Activated T-cell treated with anti-CD3 and anti-CD28 coated beads, Interleukin-2, amount 50 U/mL, for 48 hours (primary cell): ENCODE data around the gene ARHGEF26.

Experiments used
- DNase-seq, 2 experiments: peaks; one replicate each; pipeline ENCODE4 v3.0.0-alpha.2; 2020

The ARHGEF26 gene

DNA sequence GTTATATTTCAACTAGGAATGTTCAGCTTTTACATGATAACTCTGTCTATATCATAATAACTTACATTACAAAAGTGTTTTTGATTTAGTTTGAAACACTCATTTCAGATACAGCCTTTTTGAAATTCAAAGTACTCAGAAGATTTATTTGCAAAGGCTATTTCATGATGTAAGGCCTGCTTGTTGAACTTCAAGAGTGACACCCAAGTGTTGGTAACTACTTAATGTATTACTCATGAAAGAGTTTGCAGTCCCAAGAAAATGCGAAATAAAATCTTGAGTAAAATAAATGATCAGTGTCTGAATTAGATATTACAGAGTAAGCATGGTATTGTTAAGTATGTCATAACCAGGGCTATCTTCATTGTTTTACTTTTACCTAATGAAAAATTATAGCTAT, 35.3 kb downstream of the ARHGEF26 start:
- no peak for DNase-seq

- DNase-seq: no peak
Measured at GRCh38 chr3:154161806-154162205, 40.6 kb downstream of the ARHGEF26 start.

- DNase-seq: no peak
Measured at GRCh38 chr3:154164387-154164786, 43.2 kb downstream of the ARHGEF26 start.

DNA sequence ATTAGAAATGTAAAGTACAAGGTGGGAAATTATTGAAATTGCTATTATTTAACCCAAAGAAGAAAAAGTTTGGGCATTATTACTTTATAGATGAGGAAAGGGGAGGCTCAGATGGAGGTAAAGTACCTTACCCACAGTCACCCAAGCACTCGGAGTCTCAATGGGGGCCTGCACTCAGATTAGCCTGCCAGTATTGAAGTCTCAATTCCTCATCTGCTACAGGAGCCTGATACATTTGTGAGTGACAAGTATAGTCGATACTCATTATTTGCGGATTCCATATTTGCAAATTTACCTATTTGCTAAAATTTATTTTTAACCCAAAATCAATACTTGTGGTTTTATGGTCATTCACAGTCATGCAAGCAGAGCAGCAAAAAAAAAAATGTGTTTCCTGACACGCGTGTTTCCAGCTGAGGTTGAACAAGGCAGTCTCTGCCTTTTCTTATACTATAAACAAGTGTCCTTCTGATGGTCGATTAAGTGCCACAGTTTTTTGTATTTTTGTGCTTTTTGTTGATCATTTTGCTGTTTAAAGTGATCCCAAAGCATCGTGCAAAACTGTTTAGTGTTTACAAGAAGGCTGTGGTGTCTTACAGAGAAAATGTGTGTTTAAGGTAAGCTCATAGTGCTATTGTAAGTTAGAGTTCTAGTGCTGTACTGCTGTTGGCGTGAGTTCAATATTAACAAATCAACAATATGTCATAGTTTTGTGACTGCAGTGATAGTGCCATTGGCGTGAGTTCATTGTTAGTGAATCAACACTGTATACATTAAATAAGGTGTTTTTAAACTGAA, 48.0 kb downstream of the ARHGEF26 start:
- no peak for DNase-seq

GRCh38 chr3:154169796-154170110, 48.6 kb downstream of the ARHGEF26 start:
- DNase-seq: no peak

DNA sequence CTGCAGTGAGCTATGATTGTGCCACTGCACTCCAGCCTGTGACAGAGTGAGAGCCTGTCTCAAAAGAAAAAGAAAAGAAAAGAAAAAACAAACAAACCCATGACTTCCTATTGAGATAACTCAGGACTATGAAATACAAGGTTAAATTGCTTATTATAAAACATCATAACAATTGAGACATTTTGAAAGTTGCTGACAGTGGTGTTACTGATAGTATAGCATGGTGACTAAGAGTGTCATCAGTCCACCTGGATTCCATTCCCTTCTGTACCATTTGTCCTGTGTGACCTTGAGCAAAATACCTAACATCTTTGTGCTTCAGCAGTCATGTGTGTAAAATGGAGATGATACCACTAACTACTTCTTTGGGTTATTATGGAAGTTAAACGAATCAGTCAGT, 49.1 kb downstream of the ARHGEF26 start:
- no peak for DNase-seq

GRCh38 chr3:154175041-154175440, 53.9 kb downstream of the ARHGEF26 start:
- DNase-seq: no peak

GRCh38 chr3:154176036-154176435, 54.8 kb downstream of the ARHGEF26 start:
- no peak for DNase-seq

DNA sequence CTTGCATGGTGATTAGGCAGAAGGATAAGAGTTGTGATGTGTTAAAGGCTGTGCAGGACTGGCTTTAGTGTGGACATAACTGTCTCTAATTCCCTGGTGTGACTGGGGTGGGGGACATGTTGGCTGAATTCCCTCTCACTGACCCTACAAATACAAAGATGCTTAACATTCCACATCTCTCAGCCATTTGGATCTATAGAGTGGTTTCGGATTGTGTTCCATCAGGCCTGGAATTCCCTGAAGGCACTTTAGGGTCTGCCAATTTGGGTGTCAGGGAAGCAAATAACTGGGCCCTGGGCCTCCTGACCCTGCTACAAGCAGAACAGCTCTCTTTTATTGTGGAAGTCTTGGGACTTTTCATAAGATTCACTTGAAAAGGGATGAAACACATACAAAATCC, 56.2 kb downstream of the ARHGEF26 start:
- DNase-seq: no peak

DNA sequence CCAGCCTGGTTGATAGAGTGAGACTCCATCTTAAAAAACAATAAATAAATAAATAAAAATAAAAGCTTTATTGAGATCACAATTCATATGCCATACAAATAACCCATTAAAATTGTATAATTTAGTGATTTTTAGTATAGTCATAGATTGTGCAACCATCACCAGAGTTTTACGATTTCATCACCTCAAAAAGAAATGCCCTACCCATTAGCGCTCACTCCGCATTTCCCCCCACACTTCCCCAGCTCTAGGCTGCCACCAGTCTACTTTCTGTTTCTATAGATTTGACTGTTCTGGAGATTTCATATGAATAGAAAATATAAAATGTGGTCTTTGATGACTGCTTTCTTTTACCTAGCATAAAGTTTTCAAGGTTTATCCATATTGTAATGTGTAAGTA, 57.0 kb downstream of the ARHGEF26 start:
- no peak for DNase-seq

DNA sequence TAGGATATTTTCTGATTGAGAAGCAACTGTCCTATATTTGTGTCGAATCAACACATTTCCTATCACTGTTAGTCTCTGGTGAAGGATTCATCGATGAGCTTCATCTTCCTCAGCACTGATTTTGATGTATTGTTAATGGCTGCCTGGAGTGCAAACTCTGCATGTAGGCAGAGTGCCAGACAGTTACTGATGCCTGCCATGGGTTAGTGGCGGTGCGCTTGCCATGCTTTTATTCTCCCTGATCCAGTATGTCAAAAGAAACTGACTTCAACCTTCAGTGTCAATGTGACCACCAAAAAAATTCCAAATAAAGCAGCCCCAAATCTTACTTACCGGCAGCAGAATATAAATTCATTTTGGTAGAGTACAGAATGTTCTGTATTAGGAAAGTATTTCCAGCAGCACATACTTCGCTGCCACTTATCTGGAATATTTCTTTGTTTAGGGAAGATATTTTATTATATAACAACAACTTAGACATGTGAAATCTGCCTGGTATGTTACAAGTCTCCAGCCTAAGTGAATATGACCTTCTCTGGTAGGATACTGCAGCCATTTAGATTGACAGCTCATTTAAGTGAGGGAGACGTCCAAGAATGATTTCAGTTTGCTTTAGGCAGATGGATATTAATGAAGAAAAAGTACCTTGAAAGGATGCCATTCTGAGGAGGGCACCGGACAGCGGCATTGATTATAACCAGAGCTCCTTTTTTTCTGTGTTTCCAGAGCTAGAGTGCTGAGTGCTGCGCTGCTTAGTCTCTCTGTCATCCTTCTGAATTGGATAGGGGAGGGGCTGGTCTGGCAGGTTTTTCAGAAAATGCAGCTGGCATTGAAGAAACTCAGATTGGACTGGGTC, 59.9 kb downstream of the ARHGEF26 start:
- no peak for DNase-seq

- DNase-seq: no peak
Measured at GRCh38 chr3:154182322-154182922, 61.2 kb downstream of the ARHGEF26 start.

- no peak for DNase-seq
Measured at GRCh38 chr3:154182975-154183374, 61.8 kb downstream of the ARHGEF26 start.

- no peak for DNase-seq
Measured at GRCh38 chr3:154184582-154184981, 63.4 kb downstream of the ARHGEF26 start.

DNA sequence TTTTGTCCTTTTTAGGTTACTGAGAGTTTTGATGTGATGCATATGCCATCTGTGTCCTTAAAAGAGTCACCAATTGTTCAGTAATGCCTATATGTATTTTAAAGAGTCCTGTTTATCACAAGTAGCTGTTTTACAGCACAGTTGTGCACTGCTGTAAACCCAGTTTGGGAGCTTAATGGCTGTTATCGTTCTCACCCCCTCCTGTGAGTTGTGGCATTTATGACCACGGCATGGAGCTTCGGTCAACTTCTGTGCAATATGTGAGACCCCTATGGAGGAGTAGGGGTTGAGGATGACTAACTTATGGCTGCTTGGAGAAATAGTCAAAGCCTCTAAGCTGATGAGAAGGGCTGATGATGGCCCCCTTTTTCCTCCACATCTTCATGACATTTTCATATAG, 67.2 kb downstream of the ARHGEF26 start:
- DNase-seq: no peak

- DNase-seq: no peak
Measured at GRCh38 chr3:154188846-154189245, 67.7 kb downstream of the ARHGEF26 start.

DNA sequence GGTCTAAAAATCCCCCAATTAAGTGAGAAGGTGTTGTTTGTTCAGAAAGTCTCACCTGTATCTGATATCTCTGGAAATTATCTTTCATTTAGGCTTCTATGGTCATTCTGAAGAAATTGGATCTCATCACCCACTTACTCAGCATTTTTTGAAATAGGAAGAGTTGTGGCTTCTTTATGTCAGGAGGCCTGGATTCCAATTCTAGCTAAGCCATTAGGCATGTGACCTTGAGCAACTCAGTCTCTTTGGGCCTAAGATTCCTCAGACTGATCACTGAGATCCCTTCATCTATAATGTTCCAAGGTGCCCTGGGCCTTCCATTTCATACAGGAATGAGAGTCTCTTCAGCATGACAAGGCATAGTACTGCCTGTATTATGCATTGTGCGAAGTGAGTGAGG, 70.3 kb downstream of the ARHGEF26 start:
- no peak for DNase-seq

- no peak for DNase-seq
Measured at GRCh38 chr3:154192225-154192624, 71.0 kb downstream of the ARHGEF26 start.

- no peak for DNase-seq
Measured at GRCh38 chr3:154193000-154193615, 71.9 kb downstream of the ARHGEF26 start.

GRCh38 chr3:154194877-154195276, 73.7 kb downstream of the ARHGEF26 start:
- DNase-seq: no peak

- no peak for DNase-seq
Measured at GRCh38 chr3:154195620-154196356, 74.6 kb downstream of the ARHGEF26 start.

GRCh38 chr3:154197751-154198150, 76.6 kb downstream of the ARHGEF26 start:
- DNase-seq: no peak

DNA sequence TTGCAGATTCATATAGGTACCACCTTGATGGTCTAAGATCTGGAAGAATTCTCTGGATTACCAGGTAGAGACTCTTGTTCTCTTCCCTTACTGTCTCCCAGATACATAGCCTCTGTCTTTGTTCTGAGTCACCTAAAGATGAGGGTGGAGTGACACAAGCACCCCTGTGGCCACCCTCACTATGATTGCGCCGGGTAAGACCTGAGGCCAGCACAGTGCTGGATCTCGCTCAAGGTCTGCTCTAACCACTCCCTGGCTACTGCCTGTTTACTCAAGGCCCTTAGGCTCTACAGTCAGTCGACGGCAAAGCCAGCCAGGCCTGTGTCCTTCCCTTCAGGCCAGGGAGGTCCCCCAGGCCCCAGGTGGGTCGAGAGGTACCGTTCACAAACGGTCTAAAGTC, 88.3 kb downstream of the ARHGEF26 start:
- no peak for DNase-seq
